H1 (cell line): ENCODE measurements around the gene KLHL14. TPM values are rescaled to one million over a fixed set of nuclear protein-coding genes. Genes with fewer than 3 reads are reported as not detected.

Source experiments
- CTCF ChIA-PET: fragments of 300-600 bp; sonication (Branson Sonifier 250); formaldehyde crosslinking; loops from one replicate; lab custom pipeline; 2021; ENCODE audit not compliant: partially characterized antibody; lab: Charles Lee
- POLR2A ChIA-PET: fragments of 300-600 bp; sonication (Branson Sonifier 250); formaldehyde crosslinking; loops from one replicate; lab custom pipeline; 2021; ENCODE audit warnings: inconsistent platforms; ENCODE audit not compliant: partially characterized antibody; lab: Charles Lee
- DNase-seq, 2 experiments: peaks; one replicate each; pipeline versions ENCODE4 v3.0.0 to v3.0.0-alpha.2; 2010 to 2022; ENCODE audit warnings: low spot score in 2 of 2, low read depth in 1 of 2, mixed read lengths in 1 of 2
- FAIRE-seq: peaks from 2 replicates; lab custom pipeline; 2011; peaks lifted over from hg19 to GRCh38; lab: Jason Lieb, UNC
- H2AFZ ChIP-seq: 2 replicates; pipeline ENCODE4 v1.8.1; 2012; ENCODE audit warnings: low read length, inconsistent platforms
- H2AK5ac ChIP-seq: 2 replicates; pipeline ENCODE4 v1.6.1; 2013; ENCODE audit warnings: low read depth, low read length
- H2BK120ac ChIP-seq: replicated peaks from 2 replicates; pipeline ENCODE3; 2013; ENCODE audit warnings: low read depth, low read length, inconsistent platforms
- H2BK12ac ChIP-seq: 2 replicates; pipeline ENCODE4 v1.6.1; 2013; ENCODE audit warnings: low read depth, low read length
- H2BK15ac ChIP-seq: 2 replicates; pipeline ENCODE4 v1.6.1; 2013; ENCODE audit warnings: low read length
- H2BK20ac ChIP-seq: 2 replicates; pipeline ENCODE4 v1.6.1; 2013; ENCODE audit warnings: low read length
- H2BK5ac ChIP-seq: 2 replicates; pipeline ENCODE4 v1.6.1; 2013; ENCODE audit warnings: low read depth, low read length
- H3K14ac ChIP-seq: 2 replicates; pipeline ENCODE4 v1.6.1; 2013; ENCODE audit warnings: inconsistent platforms; ENCODE audit not compliant: insufficient read length
- H3K18ac ChIP-seq: 2 replicates; pipeline ENCODE4 v1.6.1; 2013; ENCODE audit warnings: low read length; ENCODE audit errors: extremely low read depth
- H3K23ac ChIP-seq: 2 replicates; pipeline ENCODE4 v1.6.1; 2013; ENCODE audit warnings: inconsistent platforms; ENCODE audit not compliant: insufficient read length
- H3K23me2 ChIP-seq: 2 replicates; pipeline ENCODE4 v1.6.1; 2013; ENCODE audit warnings: low read depth, low read length
- H3K27ac ChIP-seq: 2 replicates; pipeline ENCODE4 v1.6.1; 2011; ENCODE audit warnings: low read depth, low read length, inconsistent platforms
- H3K27me3 ChIP-seq, 4 experiments: replicated peaks in 1 of 4; 1 replicate in 1 of 4; 2 replicates in 3 of 4; pipeline versions ENCODE4 v1.6.1 to v1.8.1; 2011 to 2013; ENCODE audit warnings: low read length in 3 of 4, mild to moderate bottlenecking in 3 of 4, inconsistent platforms in 2 of 4, mixed read lengths in 2 of 4, moderate library complexity in 1 of 4; ENCODE audit not compliant: control insufficient read depth in 3 of 4, insufficient read depth in 3 of 4; ENCODE audit errors: extremely low read depth in 1 of 4
- H3K36me3 ChIP-seq, 4 experiments: 2 replicates each; pipeline versions ENCODE4 v1.6.1 to v1.8.1; 2011 to 2013; ENCODE audit warnings: mild to moderate bottlenecking in 4 of 4, low read length in 3 of 4, moderate library complexity in 2 of 4, control low read depth in 1 of 4, inconsistent platforms in 1 of 4; ENCODE audit not compliant: insufficient read depth in 4 of 4, control insufficient read depth in 2 of 4
- H3K4ac ChIP-seq: replicated peaks from 2 replicates; pipeline ENCODE3; 2013; ENCODE audit warnings: low read length, low read depth, mixed read lengths, inconsistent platforms; ENCODE audit not compliant: insufficient read length
- H3K4me1 ChIP-seq, 4 experiments: replicated peaks in 1 of 4; 1 replicate in 1 of 4; 2 replicates in 3 of 4; pipeline versions ENCODE4 v1.6.1 to v1.8.1; 2011 to 2013; ENCODE audit warnings: low read length in 3 of 4, inconsistent platforms in 2 of 4, mixed read lengths in 1 of 4; ENCODE audit not compliant: insufficient read depth in 4 of 4, control insufficient read depth in 3 of 4
- H3K4me2 ChIP-seq, 2 experiments: 2 replicates each; pipeline versions ENCODE4 v1.6.1 to v1.8.1; 2011 to 2013; ENCODE audit warnings: low read depth in 2 of 2, low read length in 2 of 2, control low read depth in 1 of 2, inconsistent platforms in 1 of 2, mild to moderate bottlenecking in 1 of 2; ENCODE audit not compliant: insufficient read depth in 1 of 2
- H3K4me3 ChIP-seq, 4 experiments: fragments of 200-600, 300-600 bp in 1 of 4; sonication (generic), shearing (Covaris generic), sonication (Bioruptor Twin) in 1 of 4; 2 replicates each; pipeline versions ENCODE4 v1.5.1 to v1.8.1; 2011 to 2016; ENCODE audit warnings: low read length in 4 of 4, low read depth in 3 of 4, control low read depth in 2 of 4, inconsistent platforms in 2 of 4, mild to moderate bottlenecking in 2 of 4, mixed read lengths in 1 of 4, moderate library complexity in 1 of 4; ENCODE audit not compliant: insufficient read depth in 2 of 4; ENCODE audit errors: extremely low read depth in 1 of 4
- H3K56ac ChIP-seq: replicated peaks from 2 replicates; pipeline ENCODE3; 2013; ENCODE audit warnings: low read depth, mild to moderate bottlenecking, mixed read lengths, low read length, inconsistent platforms; ENCODE audit not compliant: insufficient read length
- H3K79me1 ChIP-seq: 2 replicates; pipeline ENCODE4 v1.6.1; 2013; ENCODE audit warnings: low read depth, low read length, control low read depth
- H3K79me2 ChIP-seq, 2 experiments: 2 replicates each; pipeline versions ENCODE4 v1.6.1 to v1.8.1; 2012 to 2013; ENCODE audit warnings: low read length in 2 of 2, mild to moderate bottlenecking in 2 of 2, inconsistent platforms in 1 of 2; ENCODE audit not compliant: insufficient read depth in 2 of 2, control insufficient read depth in 1 of 2
- H3K9ac ChIP-seq, 4 experiments: replicated peaks in 1 of 4; 1 replicate in 1 of 4; 2 replicates in 3 of 4; pipeline versions ENCODE4 v1.6.1 to v1.8.1; 2011 to 2013; ENCODE audit warnings: low read depth in 3 of 4, low read length in 3 of 4, control low read depth in 2 of 4, mild to moderate bottlenecking in 2 of 4, moderate library complexity in 2 of 4, inconsistent platforms in 1 of 4; ENCODE audit errors: extremely low read depth in 1 of 4
- H3K9me3 ChIP-seq, 2 experiments: 2 replicates each; pipeline versions ENCODE4 v1.6.1 to v1.8.1; 2012 to 2013; ENCODE audit warnings: mild to moderate bottlenecking in 2 of 2, moderate library complexity in 2 of 2, control low read depth in 1 of 2, inconsistent platforms in 1 of 2, low read depth in 1 of 2, low read length in 1 of 2, mixed read lengths in 1 of 2; ENCODE audit not compliant: insufficient read depth in 2 of 2
- H4K20me1 ChIP-seq, 2 experiments: replicated peaks in 1 of 2; 2 replicates each; pipeline versions ENCODE3 to v1.8.1; 2011 to 2013; ENCODE audit warnings: inconsistent platforms in 2 of 2, low read length in 2 of 2, mild to moderate bottlenecking in 1 of 2; ENCODE audit not compliant: insufficient read depth in 2 of 2, control insufficient read depth in 1 of 2
- H4K5ac ChIP-seq: 2 replicates; pipeline ENCODE4 v1.6.1; 2013; ENCODE audit warnings: low read length, low read depth, mixed read lengths, inconsistent platforms; ENCODE audit not compliant: insufficient read length
- H4K8ac ChIP-seq: 2 replicates; pipeline ENCODE4 v1.8.0; 2013; ENCODE audit warnings: mild to moderate bottlenecking, moderate library complexity, low read length, inconsistent platforms; ENCODE audit not compliant: insufficient read depth; ENCODE audit errors: extremely low read depth
- H4K91ac ChIP-seq: replicated peaks from 2 replicates; pipeline ENCODE3; 2013; ENCODE audit warnings: low read length, mixed read lengths, inconsistent platforms; ENCODE audit not compliant: insufficient read length
- CBX8 ChIP-seq: fragments of 300-800, 300-1000 bp; sonication (generic); IDR thresholded peaks from 2 replicates; pipeline ENCODE4 v1.7.1; 2016; ENCODE audit warnings: low read depth, low read length, borderline replicate concordance
- CREB1 ChIP-seq: IDR thresholded peaks from 2 replicates; pipeline ENCODE4 v1.6.1; 2012; ENCODE audit warnings: inconsistent platforms
- KDM5A ChIP-seq: fragments of 200-600 bp; IDR thresholded peaks from 2 replicates; pipeline ENCODE4 v1.7.1; 2012; ENCODE audit warnings: mild to moderate bottlenecking, low read length, inconsistent platforms, mixed read lengths
- SAP30 ChIP-seq: fragments of 300-600 bp; sonication (generic); IDR thresholded peaks from 2 replicates; pipeline ENCODE4 v1.7.1; 2012; ENCODE audit warnings: low read length, moderate library complexity, mild to moderate bottlenecking, inconsistent platforms; ENCODE audit not compliant: insufficient read depth, insufficient replicate concordance
- polyA plus RNA-seq, 7 experiments: library from polyadenylated mRNA; depleted of rRNA in 3 of 7; stranded (reverse) in 5 of 7; unstranded in 2 of 7; fragments of >200 nt in 5 of 7; fragments of 200-250 nt in 2 of 7; gene quantifications; 1 replicate in 5 of 7; 2 replicates in 1 of 7; 4 replicates in 1 of 7; pipeline versions ENCODE4 v1.2.1 to v1.2.3, GENCODE V29; 2011 to 2013; ENCODE audit warnings: missing spikeins in 2 of 7, mixed read lengths in 2 of 7
- total RNA-seq: library from RNA; stranded (reverse); fragmentation: NEBNext Ultra II Directional; extraction: Animal tissue kit (Norgen Biotek cat#: 25700); gene quantifications from 2 replicates; pipeline ENCODE4 v1.2.1, GENCODE V29; 2021

Gene KLHL14
- total and polyA plus RNA-seq, 2 of the 8 experiments (the other 6 are each of a cell fraction or from before 2014, with no cell fraction given) = 1.1 to 1.2 TPM

DNA sequence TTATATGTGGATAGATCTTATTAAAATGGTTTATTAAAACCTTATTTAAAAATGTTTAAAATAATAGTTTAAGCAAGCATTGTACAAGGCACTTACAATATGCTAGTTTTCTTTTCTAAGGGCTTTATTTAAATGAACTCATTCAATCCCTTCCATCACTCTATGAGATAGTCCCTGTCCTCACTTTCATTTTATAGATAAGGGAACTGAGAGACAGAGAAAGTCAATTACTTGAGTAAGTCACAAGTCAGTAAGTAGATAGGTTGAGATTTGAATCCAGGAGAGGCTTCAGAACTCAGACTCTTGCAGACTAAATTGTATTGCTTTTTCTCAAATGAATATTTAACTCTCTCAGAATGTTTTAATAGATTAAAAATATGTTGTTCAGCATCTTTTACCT is 95.2 kb downstream of the KLHL14 start:
- Histone ChIP-seq H3K79me1 (no peaks in the 10 kb centered on the region), H3K27me3 (no peaks in the 10 kb centered on the region), H3K23me2 (no peaks in the 10 kb centered on the region), H3K36me3 (no peaks in the 10 kb centered on the region), H2BK5ac (no peak overlapping the region), H4K91ac (no peak overlapping the region), H3K23ac (no peak overlapping the region), H3K14ac (no peak overlapping the region), H3K79me2 (no peaks in the 10 kb centered on the region), H4K5ac (no peak overlapping the region), H3K4me1 (no peaks in the 10 kb centered on the region), H2BK15ac (no peak overlapping the region), H2BK120ac (no peak overlapping the region), H2BK20ac (no peak overlapping the region), H2AFZ (no peak overlapping the region), H2BK12ac (no peak overlapping the region), H3K56ac (no peak overlapping the region), H4K20me1 (no peaks in the 10 kb centered on the region), H3K18ac (no peak overlapping the region), H3K4me3 (no peak overlapping the region), H3K4me2 (no peak overlapping the region), H3K4ac (no peak overlapping the region), H3K9ac (no peak overlapping the region), H3K9me3 (no peaks in the 10 kb centered on the region), H2AK5ac (no peak overlapping the region), H4K8ac (no peak overlapping the region), H3K27ac (no peak overlapping the region)
- POLR2A ChIA-PET = no interaction called here
- FAIRE-seq = no peak
- CTCF ChIA-PET = no interaction called here
- no peak for DNase-seq
- TF ChIP-seq CREB1 (no peak), KDM5A (no peak), SAP30 (no peak), CBX8 (no peak)
